ENCODE results near the gene MACROH2A1. TPM values are rescaled to one million over a fixed set of nuclear protein-coding genes. Genes with fewer than 3 reads are reported as not detected.

The MACROH2A1 gene
- total RNA-seq, 1 donor from 2014 or later, result 181 TPM

GRCh38 chr5:135349451-135349850 is 49.6 kb downstream of the MACROH2A1 start:
- no peaks in the 10 kb centered on the region for H3K9me3 Mint-ChIP-seq (ENCODE audit: unreplicated experiment)
- peaks cover 1% of the 10 kb centered on the region for H3K27me3 Mint-ChIP-seq (ENCODE audit: unreplicated experiment)
- H3K27ac Mint-ChIP-seq (ENCODE audit: unreplicated experiment), result no peak overlapping the region
- H3K4me3 Mint-ChIP-seq (ENCODE audit: unreplicated experiment), result no peak overlapping the region
- no peaks in the 10 kb centered on the region for H3K4me1 Mint-ChIP-seq (ENCODE audit: unreplicated experiment)
- no peak for TF ChIP-seq CTCF (IDR thresholded peaks at IDR 0.05; ENCODE audit: unreplicated experiment)
- peaks cover 16% of the 10 kb centered on the region for H3K36me3 Mint-ChIP-seq (ENCODE audit: low read depth, unreplicated experiment)
- DNase-seq (ENCODE audit: low spot score), result no peak

DNA sequence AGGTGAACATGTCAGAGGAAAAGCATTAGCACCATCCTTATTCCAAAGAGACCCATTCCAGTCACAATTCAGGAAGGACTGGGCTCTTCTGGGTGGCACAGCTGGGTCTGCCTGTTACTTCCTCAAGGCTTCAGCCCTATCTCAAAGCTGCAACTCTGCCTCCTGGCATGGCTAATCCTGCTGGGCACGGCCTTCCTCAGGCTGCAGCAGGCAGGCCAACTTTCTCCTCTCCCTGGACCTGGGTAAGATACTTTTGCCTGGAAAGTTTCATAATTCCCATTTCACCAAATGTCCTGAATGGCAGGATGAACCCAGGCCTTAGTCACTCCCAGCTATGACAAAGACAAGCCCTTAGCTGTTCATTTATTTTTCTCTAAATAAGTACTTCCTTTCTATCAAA is 50.1 kb downstream of the MACROH2A1 start:
- H3K36me3 Mint-ChIP-seq (ENCODE audit: low read depth, unreplicated experiment), result peaks cover 18% of the 10 kb centered on the region
- H3K4me3 Mint-ChIP-seq (ENCODE audit: unreplicated experiment), result no peak overlapping the region
- no peak overlapping the region for H3K27ac Mint-ChIP-seq (ENCODE audit: unreplicated experiment)
- no peak for DNase-seq (ENCODE audit: low spot score)
- no peaks in the 10 kb centered on the region for H3K9me3 Mint-ChIP-seq (ENCODE audit: unreplicated experiment)
- H3K27me3 Mint-ChIP-seq (ENCODE audit: unreplicated experiment), result no peaks in the 10 kb centered on the region
- H3K4me1 Mint-ChIP-seq (ENCODE audit: unreplicated experiment), result no peaks in the 10 kb centered on the region
- TF ChIP-seq CTCF (IDR thresholded peaks at IDR 0.05; ENCODE audit: unreplicated experiment), result no peak

DNA sequence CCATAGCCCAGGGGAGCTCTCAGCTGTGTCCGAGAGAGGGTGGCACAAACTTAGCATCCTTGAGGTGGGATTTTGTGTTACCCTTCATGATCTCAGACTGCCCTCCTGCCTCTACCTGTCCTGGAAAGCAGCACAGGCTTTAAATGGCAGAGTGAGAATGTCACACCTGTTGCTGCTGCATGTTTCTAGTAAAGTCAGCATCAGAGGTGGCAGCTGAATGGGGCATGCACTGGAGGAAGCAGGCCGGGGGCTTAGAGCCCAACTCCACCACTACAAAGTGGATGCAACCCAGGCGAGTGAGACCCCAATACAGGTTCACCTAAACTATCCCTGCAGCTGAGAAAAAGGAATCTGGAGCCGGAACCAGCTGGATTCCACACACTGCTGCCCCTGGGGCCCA is 51.6 kb downstream of the MACROH2A1 start:
- no peaks in the 10 kb centered on the region for H3K4me1 Mint-ChIP-seq (ENCODE audit: unreplicated experiment)
- no peaks in the 10 kb centered on the region for H3K27me3 Mint-ChIP-seq (ENCODE audit: unreplicated experiment)
- H3K9me3 Mint-ChIP-seq (ENCODE audit: unreplicated experiment), result no peaks in the 10 kb centered on the region
- TF ChIP-seq CTCF (IDR thresholded peaks at IDR 0.05; ENCODE audit: unreplicated experiment), result no peak
- H3K4me3 Mint-ChIP-seq (ENCODE audit: unreplicated experiment), result no peak overlapping the region
- H3K27ac Mint-ChIP-seq (ENCODE audit: unreplicated experiment), result no peak overlapping the region
- H3K36me3 Mint-ChIP-seq (ENCODE audit: low read depth, unreplicated experiment), result peaks cover 31% of the 10 kb centered on the region
- no peak for DNase-seq (ENCODE audit: low spot score)

DNA sequence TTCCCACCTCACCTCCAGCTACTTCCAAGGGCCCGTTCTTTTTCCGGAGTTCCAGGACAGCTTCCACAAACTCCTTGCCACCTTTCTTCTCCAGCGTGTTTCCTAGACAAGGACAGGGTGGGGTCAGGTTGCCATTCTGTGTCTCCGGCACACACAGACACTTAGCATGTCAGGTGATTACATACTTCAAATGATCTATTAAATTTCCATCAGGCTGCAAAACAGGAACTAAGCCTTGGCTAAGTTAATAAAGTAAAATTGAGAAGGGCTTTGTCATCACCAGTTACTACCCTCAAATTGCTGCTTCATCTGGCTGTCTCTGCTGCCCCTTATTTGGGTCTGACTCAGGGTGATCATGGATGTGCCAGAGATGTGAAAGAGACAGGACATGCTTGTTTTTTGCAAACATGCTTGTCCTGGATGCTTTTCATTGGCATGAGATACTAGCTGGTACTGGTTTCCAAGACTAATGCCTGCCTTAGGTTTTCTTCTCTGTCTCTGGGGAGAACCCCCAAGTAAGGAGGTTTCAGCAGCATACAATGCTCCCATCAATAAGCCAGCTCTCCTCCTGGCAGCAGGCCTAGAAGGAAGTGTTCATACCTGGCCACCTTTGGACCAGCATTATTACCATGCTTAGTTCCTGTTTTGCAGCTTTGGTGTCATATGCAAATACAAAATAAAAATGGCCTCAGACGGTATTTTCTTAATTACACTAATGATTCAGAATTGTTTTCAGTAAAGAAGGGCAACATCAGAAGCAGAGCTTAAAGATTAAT is 52.9 kb downstream of the MACROH2A1 start:
- no peak overlapping the region for H3K27ac Mint-ChIP-seq (ENCODE audit: unreplicated experiment)
- H3K36me3 Mint-ChIP-seq (ENCODE audit: low read depth, unreplicated experiment), result peaks cover 36% of the 10 kb centered on the region
- no peak overlapping the region for H3K4me3 Mint-ChIP-seq (ENCODE audit: unreplicated experiment)
- DNase-seq (ENCODE audit: low spot score), result no peak
- H3K9me3 Mint-ChIP-seq (ENCODE audit: unreplicated experiment), result no peaks in the 10 kb centered on the region
- no peak for TF ChIP-seq CTCF (IDR thresholded peaks at IDR 0.05; ENCODE audit: unreplicated experiment)
- H3K4me1 Mint-ChIP-seq (ENCODE audit: unreplicated experiment), result no peaks in the 10 kb centered on the region
- no peaks in the 10 kb centered on the region for H3K27me3 Mint-ChIP-seq (ENCODE audit: unreplicated experiment)

DNA sequence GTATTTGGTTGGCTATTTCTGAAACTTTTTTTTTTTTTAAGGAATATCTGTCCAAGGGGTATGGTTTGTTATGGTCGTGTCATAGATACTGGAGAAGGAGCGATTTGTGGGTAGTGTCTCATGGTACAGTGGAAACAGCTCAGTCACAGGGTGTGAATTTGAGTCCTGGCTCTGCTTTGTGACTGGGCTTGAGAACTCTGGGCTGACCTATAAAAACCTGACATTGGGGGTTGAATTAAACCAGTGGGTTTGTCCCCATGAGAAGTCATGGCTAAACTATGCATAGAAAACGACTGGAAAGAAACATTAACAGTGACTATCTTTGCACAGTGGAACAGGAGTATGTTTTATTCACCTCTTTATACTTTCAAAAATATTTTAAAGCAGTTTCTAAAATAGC is 54.7 kb downstream of the MACROH2A1 start:
- no peak for DNase-seq (ENCODE audit: low spot score)
- H3K9me3 Mint-ChIP-seq (ENCODE audit: unreplicated experiment), result no peaks in the 10 kb centered on the region
- H3K36me3 Mint-ChIP-seq (ENCODE audit: low read depth, unreplicated experiment), result peaks cover 40% of the 10 kb centered on the region
- TF ChIP-seq CTCF (IDR thresholded peaks at IDR 0.05; ENCODE audit: unreplicated experiment), result no peak
- no peak overlapping the region for H3K4me3 Mint-ChIP-seq (ENCODE audit: unreplicated experiment)
- H3K27me3 Mint-ChIP-seq (ENCODE audit: unreplicated experiment), result no peaks in the 10 kb centered on the region
- H3K4me1 Mint-ChIP-seq (ENCODE audit: unreplicated experiment), result no peaks in the 10 kb centered on the region
- no peak overlapping the region for H3K27ac Mint-ChIP-seq (ENCODE audit: unreplicated experiment)

All from endothelial cell (in vitro differentiated cells).